A549 (cell line): Measurements from ENCODE around the gene CLDN1. TPM values are rescaled to one million over a fixed set of nuclear protein-coding genes. Genes with fewer than 3 reads are reported as not detected.
A peak's percentile ranks its signal among the peaks of the same experiment; 100 is the strongest.

Experiments
- ATAC-seq, 2 experiments: fragments of 200-7000 bp in 1 of 2; fragments of >200 bp in 1 of 2; cut with Nextera tagmentation in 1 of 2; cut with Tn5 transposase in 1 of 2; 3 replicates each; pipeline versions ENCODE4 v1.8.0 to v1.9.1; 2018 to 2020; ENCODE audit warnings: mild to moderate bottlenecking in 1 of 2, moderate library complexity in 1 of 2
- CTCF ChIA-PET: fragments of 300-600 bp; sonication (Branson Sonifier 250); formaldehyde crosslinking; extraction: SDS; loops from one replicate; lab custom pipeline; 2021; ENCODE audit warnings: antibody characterized with exemption, inconsistent platforms; lab: Yijun Ruan, JAX
- POLR2A ChIA-PET: fragments of 350-600 bp; formaldehyde crosslinking; extraction: SDS; loops from one replicate; lab custom pipeline; 2021; ENCODE audit warnings: antibody characterized with exemption, inconsistent platforms; lab: Yijun Ruan, JAX
- DNase-seq, 2 experiments: peaks; one replicate each; pipeline versions ENCODE4 v3.0.0 to v3.0.0-alpha.2; 2011 to 2016; ENCODE audit warnings: low read depth in 1 of 2, low spot score in 1 of 2
- FAIRE-seq: peaks from 2 replicates; lab custom pipeline; 2011; peaks lifted over from hg19 to GRCh38; lab: Jason Lieb, UNC
- H3K27ac ChIP-seq, 2 experiments: fragments of >200 bp; sonication (Bioruptor Twin); formaldehyde crosslinking; 3 replicates each; pipeline ENCODE4 v1.5.1; 2016 to 2017
- H3K4me1 ChIP-seq: fragments of >200 bp; sonication (Bioruptor Twin); formaldehyde crosslinking; 3 replicates; pipeline ENCODE4 v1.6.1; 2016
- H3K4me2 ChIP-seq: fragments of >200 bp; sonication (Bioruptor Twin); formaldehyde crosslinking; 3 replicates; pipeline ENCODE4 v1.6.1; 2016
- H3K4me3 ChIP-seq: fragments of >200 bp; sonication (Bioruptor Twin); formaldehyde crosslinking; 3 replicates; pipeline ENCODE4 v1.5.1; 2016
- H3K9me3 ChIP-seq: fragments of >200 bp; sonication (Bioruptor Twin); formaldehyde crosslinking; 3 replicates; pipeline ENCODE4 v1.6.1; 2016
- CBX8 ChIP-seq: fragments of 200-600 bp; sonication (generic); IDR thresholded peaks from 2 replicates; pipeline ENCODE4 v1.6.1; 2016
- CEBPB ChIP-seq, 2 experiments: fragments of >200 bp in 1 of 2; sonication (Bioruptor Twin) in 1 of 2; formaldehyde crosslinking in 1 of 2; IDR thresholded peaks; 2 replicates each; pipeline ENCODE4 v1.6.1; 2012 to 2016
- CHD4 ChIP-seq: fragments of 200-600 bp; sonication (generic); IDR thresholded peaks from 2 replicates; pipeline ENCODE4 v1.6.1; 2016; ENCODE audit warnings: antibody characterized with exemption, mild to moderate bottlenecking, borderline replicate concordance
- EHF ChIP-seq: fragments of 250-450 bp; sonication (Bioruptor Pico); IDR thresholded peaks from 2 replicates; pipeline ENCODE4 v1.5.0; 2020; ENCODE audit warnings: mild to moderate bottlenecking
- EHMT2 ChIP-seq: fragments of 200-600 bp; sonication (generic); IDR thresholded peaks from 2 replicates; pipeline ENCODE4 v1.6.1; 2016; ENCODE audit warnings: antibody characterized with exemption, low read depth, mild to moderate bottlenecking, moderate library complexity
- ESRRA ChIP-seq: fragments of 150-350 bp; IDR thresholded peaks from 2 replicates; pipeline ENCODE4 v1.6.1; 2014; ENCODE audit warnings: mild to moderate bottlenecking, low read length, borderline replicate concordance
- FOSL2 ChIP-seq, 2 experiments: fragments of 450-650 bp in 1 of 2; fragments of >200 bp in 1 of 2; sonication (Bioruptor Twin) in 1 of 2; formaldehyde crosslinking; IDR thresholded peaks; 2 replicates each; pipeline versions ENCODE4 v1.5.0 to v1.6.1; 2016 to 2020; ENCODE audit warnings: mild to moderate bottlenecking in 1 of 2, moderate library complexity in 1 of 2
- HDAC2 ChIP-seq: fragments of 200-600 bp; sonication (generic); IDR thresholded peaks from 2 replicates; pipeline ENCODE4 v1.6.1; 2016
- HOXB13 ChIP-seq: fragments of 250-450 bp; sonication (Bioruptor Pico); IDR thresholded peaks from 2 replicates; pipeline ENCODE4 v1.5.0; 2020; ENCODE audit warnings: low read depth, mild to moderate bottlenecking, moderate library complexity
- JUN ChIP-seq, 2 experiments: fragments of >200 bp; sonication (Bioruptor Twin); formaldehyde crosslinking; IDR thresholded peaks; 2 replicates in 1 of 2; 3 replicates in 1 of 2; pipeline ENCODE4 v1.6.1; 2016 to 2017
- JUNB ChIP-seq: fragments of >200 bp; sonication (Bioruptor Twin); formaldehyde crosslinking; IDR thresholded peaks from 2 replicates; pipeline ENCODE4 v1.6.1; 2016
- MAFK ChIP-seq: fragments of 450-650 bp; IDR thresholded peaks from 2 replicates; pipeline ENCODE4 v1.6.1; 2014; ENCODE audit not compliant: partially characterized antibody
- POLR2AphosphoS2 ChIP-seq: conservative IDR thresholded peaks from 2 replicates; pipeline ENCODE4 v1.6.1; 2012; ENCODE audit warnings: low read length, improper control_type of control experiment, inconsistent platforms
- SREBF2 ChIP-seq: fragments of 450-650 bp; IDR thresholded peaks from 2 replicates; pipeline ENCODE4 v1.6.1; 2014; ENCODE audit warnings: mild to moderate bottlenecking, moderate library complexity
- TP53 ChIP-seq: fragments of 250-450 bp; sonication (Bioruptor Pico); IDR thresholded peaks from 2 replicates; pipeline ENCODE4 v1.5.0; 2021; ENCODE audit warnings: mild to moderate bottlenecking, moderate library complexity
- WGBS: methylation state at CpG from one replicate; pipeline ENCODE4 v1.1.6; 2017; ENCODE audit errors: missing lambda C conversion rate; 5-methylcytosine and 5-hydroxymethylcytosine counted together
- polyA plus RNA-seq, 4 experiments: library from polyadenylated mRNA; depleted of rRNA in 3 of 4; stranded (reverse); fragments of >200 nt; fragmentation: RNase III in 1 of 4; extraction: RNeasy Plus Mini Kit Qiagen cat#74134 plus additional on column Dnase treatment in 1 of 4; gene quantifications; 2 replicates in 3 of 4; 3 replicates in 1 of 4; pipeline ENCODE4 v1.2.3, GENCODE V29; 2011 to 2017
- TF ChIP-seq, protein P1 (sequence below): fragments of 150-350 bp; IDR thresholded peaks from 2 replicates; pipeline ENCODE4 v1.6.1; 2014; ENCODE audit warnings: low read depth, mild to moderate bottlenecking, low read length
- TF ChIP-seq, protein P2 (sequence below): fragments of >200 bp; sonication (Bioruptor Twin); formaldehyde crosslinking; IDR thresholded peaks from 2 replicates; pipeline ENCODE4 v1.6.1; 2016
- TF ChIP-seq, protein P3 (sequence below): IDR thresholded peaks from 2 replicates; pipeline ENCODE4 v1.6.1; 2012; ENCODE audit warnings: low read depth, borderline replicate concordance
- TF ChIP-seq, protein P4 (sequence below): fragments of >200 bp; sonication (Bioruptor Twin); formaldehyde crosslinking; IDR thresholded peaks from 3 replicates; pipeline ENCODE4 v1.6.1; 2016
- TF ChIP-seq, protein P5 (sequence below): IDR thresholded peaks from 2 replicates; pipeline ENCODE4 v1.6.1; 2012

Gene CLDN1
- polyA plus RNA-seq, 2 of the 4 experiments (the other 2 are of a cell fraction) = 33.7 to 142 TPM

DNA sequence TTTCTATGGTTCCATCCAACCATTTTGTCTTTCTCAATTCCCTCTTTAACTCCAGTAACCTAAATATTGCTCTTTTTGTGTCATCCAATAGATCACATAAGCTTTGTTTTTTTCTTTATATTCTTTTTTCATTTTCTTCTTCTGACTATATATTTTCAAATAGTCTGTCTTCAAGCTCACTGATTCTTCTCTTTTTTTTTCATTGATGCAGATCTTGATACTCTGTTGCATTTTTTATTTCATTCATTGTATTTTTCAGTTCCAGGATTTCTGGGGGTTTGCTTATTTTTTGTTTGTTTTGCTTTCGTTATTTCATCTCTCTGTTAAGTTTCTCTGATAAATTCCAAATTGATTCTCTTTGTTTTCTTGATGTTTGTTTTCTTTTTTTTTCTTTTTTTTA is 36.2 kb downstream of the CLDN1 start:
- Histone ChIP-seq H3K27ac (no peak overlapping the region), H3K4me1 (no peaks in the 10 kb centered on the region), H3K9me3 (peaks cover 8% of the 10 kb centered on the region; the same call in 2 of the 3 replicates), H3K4me2 (no peak overlapping the region), H3K4me3 (no peak overlapping the region)
- ChIA-PET CTCF (no interaction called here), POLR2A (no interaction called here)
- FAIRE-seq (no peak), ATAC-seq (no peak), DNase-seq (no peak)
- TF ChIP-seq, protein P1, sequence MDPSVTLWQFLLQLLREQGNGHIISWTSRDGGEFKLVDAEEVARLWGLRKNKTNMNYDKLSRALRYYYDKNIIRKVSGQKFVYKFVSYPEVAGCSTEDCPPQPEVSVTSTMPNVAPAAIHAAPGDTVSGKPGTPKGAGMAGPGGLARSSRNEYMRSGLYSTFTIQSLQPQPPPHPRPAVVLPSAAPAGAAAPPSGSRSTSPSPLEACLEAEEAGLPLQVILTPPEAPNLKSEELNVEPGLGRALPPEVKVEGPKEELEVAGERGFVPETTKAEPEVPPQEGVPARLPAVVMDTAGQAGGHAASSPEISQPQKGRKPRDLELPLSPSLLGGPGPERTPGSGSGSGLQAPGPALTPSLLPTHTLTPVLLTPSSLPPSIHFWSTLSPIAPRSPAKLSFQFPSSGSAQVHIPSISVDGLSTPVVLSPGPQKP = no peak
- TF ChIP-seq, protein P2, sequence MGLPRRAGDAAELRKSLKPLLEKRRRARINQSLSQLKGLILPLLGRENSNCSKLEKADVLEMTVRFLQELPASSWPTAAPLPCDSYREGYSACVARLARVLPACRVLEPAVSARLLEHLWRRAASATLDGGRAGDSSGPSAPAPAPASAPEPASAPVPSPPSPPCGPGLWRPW = no peak
- TF ChIP-seq TP53 (CRISPR knock-in tag) = no peak
- TF ChIP-seq POLR2AphosphoS2 = no peak
- TF ChIP-seq MAFK = no peak
- TF ChIP-seq EHF (CRISPR knock-in tag) = no peak
- TF ChIP-seq, protein P3, sequence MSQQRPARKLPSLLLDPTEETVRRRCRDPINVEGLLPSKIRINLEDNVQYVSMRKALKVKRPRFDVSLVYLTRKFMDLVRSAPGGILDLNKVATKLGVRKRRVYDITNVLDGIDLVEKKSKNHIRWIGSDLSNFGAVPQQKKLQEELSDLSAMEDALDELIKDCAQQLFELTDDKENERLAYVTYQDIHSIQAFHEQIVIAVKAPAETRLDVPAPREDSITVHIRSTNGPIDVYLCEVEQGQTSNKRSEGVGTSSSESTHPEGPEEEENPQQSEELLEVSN = no peak
- TF ChIP-seq JUN (IDR thresholded peaks at IDR 0.05) = no peak
- 23% methylated on average over 1 of the region's 1 CpG for WGBS

DNA sequence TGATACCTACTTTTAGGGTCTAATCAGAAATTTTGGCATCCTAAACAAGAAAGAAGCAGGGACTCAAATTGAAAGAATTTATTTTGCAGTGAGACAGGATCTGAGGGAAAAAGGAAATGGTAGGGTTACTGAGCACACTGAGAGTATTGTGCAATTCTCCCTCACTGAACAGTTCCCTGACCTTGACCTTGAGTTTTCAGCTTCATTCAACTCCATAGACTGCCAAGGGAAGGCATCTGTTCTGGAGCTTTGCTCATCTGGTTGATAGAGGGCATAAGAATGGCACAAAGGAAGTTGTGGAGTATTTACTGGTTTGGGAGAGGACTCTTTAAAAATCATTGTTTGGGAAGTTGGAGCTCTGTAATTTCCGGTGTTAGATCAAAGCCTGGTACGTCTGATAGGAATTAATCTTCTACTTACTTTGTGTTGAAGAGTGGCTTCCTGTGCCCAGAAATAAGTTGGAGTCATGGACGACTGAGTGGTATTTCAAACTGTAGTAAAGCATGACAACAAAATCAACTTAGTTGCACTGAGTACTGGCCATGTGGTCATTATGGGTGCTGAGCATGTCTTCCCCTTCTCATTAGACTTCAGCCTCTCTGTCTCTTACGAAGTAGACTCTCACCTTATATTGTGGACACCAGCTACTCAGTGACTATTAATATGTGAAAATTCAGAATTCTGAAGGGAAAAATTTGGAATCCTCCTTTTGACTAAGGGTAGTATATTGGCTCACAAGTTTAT is 40.8 kb downstream of the CLDN1 start:
- WGBS = 67% methylated on average over 4 of the region's 4 CpGs
- ATAC-seq = no peak
- Histone ChIP-seq H3K4me1 (no peaks in the 10 kb centered on the region), H3K9me3 (peaks cover 8% of the 10 kb centered on the region; the same call in 2 of the 3 replicates), H3K27ac (no peak overlapping the region), H3K4me3 (no peak overlapping the region), H3K4me2 (no peak overlapping the region)
- FAIRE-seq = no peak
- POLR2A ChIA-PET = no interaction called here
- CTCF ChIA-PET = no interaction called here
- TF ChIP-seq EHF (CRISPR knock-in tag) = no peak
- no peak for TF ChIP-seq EHMT2
- peak; percentile 41 to 60; a peak in 2 of 4 replicates for TF ChIP-seq CEBPB (IDR thresholded peaks at IDR 0.05)
- no peak for DNase-seq

DNA sequence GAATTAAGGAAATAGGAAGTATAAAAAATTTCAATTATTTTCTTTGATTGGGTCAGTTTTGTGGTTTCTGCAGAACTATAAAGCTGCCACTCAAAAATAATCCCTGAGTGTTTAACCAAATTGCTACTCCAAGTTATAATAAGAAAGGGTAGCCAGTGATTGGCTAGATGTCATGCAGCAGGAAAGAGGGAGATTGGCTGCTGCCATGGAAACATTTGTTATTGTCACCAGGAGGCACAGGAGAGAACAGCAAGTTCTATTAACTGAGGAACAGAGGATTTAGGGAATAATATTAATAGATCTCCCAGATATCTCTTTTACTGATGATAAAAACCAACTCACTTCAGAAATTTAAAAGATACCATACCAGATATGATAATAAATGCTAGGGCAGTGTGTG is 42.6 kb downstream of the CLDN1 start:
- Histone ChIP-seq H3K9me3 (no peaks in the 10 kb centered on the region), H3K27ac (no peak overlapping the region), H3K4me1 (no peaks in the 10 kb centered on the region), H3K4me2 (no peak overlapping the region), H3K4me3 (no peak overlapping the region)
- FAIRE-seq (no peak), DNase-seq (no peak), ATAC-seq (no peak)
- TF ChIP-seq, protein P4, sequence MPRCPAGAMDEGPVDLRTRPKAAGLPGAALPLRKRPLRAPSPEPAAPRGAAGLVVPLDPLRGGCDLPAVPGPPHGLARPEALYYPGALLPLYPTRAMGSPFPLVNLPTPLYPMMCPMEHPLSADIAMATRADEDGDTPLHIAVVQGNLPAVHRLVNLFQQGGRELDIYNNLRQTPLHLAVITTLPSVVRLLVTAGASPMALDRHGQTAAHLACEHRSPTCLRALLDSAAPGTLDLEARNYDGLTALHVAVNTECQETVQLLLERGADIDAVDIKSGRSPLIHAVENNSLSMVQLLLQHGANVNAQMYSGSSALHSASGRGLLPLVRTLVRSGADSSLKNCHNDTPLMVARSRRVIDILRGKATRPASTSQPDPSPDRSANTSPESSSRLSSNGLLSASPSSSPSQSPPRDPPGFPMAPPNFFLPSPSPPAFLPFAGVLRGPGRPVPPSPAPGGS = no peak
- TF ChIP-seq HOXB13 (CRISPR knock-in tag) = no peak
- TF ChIP-seq JUNB = no peak
- no peak for TF ChIP-seq ESRRA
- no peak for TF ChIP-seq CBX8
- TF ChIP-seq HDAC2 = no peak
- no peak for TF ChIP-seq MAFK
- TF ChIP-seq JUN (IDR thresholded peaks at IDR 0.05) = no peak
- TF ChIP-seq, protein P5, sequence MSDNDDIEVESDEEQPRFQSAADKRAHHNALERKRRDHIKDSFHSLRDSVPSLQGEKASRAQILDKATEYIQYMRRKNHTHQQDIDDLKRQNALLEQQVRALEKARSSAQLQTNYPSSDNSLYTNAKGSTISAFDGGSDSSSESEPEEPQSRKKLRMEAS = no peak
- TF ChIP-seq EHMT2 = no peak
- TF ChIP-seq CHD4 = no peak
- TF ChIP-seq FOSL2 (IDR thresholded peaks at IDR 0.05) = no peak
- TF ChIP-seq FOSL2 (CRISPR knock-in tag; IDR thresholded peaks at IDR 0.05) = no peak
- TF ChIP-seq SREBF2 = no peak
- ChIA-PET POLR2A (no interaction called here), CTCF (interaction anchor here (0.9 to 1.2 kb wide), 2 partner anchors 43 to 55 kb away, joined by 3 read pairs; partner anchors contain the start of gene CLDN1)
